Aorta (tissue), 5 donors: ENCODE data around the gene PTPRG. TPM values are rescaled to one million over a fixed set of nuclear protein-coding genes. Genes with fewer than 3 reads are reported as not detected.
A peak's percentile ranks its signal among the peaks of the same experiment; 100 is the strongest.

Experiments
- ATAC-seq: fragments of 200-7000 bp; cut with Tn5 transposase; one replicate; pipeline ENCODE4 v1.9.1; 2022; ENCODE audit warnings: moderate library complexity; ENCODE audit not compliant: low FRiP score
- DNase-seq, 2 donors: peaks; one replicate each; pipeline ENCODE4 v3.0.0-alpha.2; 2020
- H3K27ac ChIP-seq, 2 donors: one replicate each; pipeline ENCODE4 v1.5.1; 2013; ENCODE audit warnings: low read length in 2 of 2, mild to moderate bottlenecking in 2 of 2, moderate library complexity in 2 of 2, control low read depth in 1 of 2, inconsistent platforms in 1 of 2, low read depth in 1 of 2
- H3K27me3 ChIP-seq, 2 donors: one replicate each; pipeline ENCODE4 v1.6.1; 2013; ENCODE audit warnings: control low read depth in 1 of 2, low read length in 1 of 2, mild to moderate bottlenecking in 1 of 2, moderate library complexity in 1 of 2; ENCODE audit not compliant: insufficient read depth in 2 of 2, control insufficient read depth in 1 of 2
- H3K36me3 ChIP-seq, 2 donors: one replicate each; pipeline ENCODE4 v1.6.1; 2013; ENCODE audit warnings: control low read depth in 1 of 2, low read length in 1 of 2, mild to moderate bottlenecking in 1 of 2; ENCODE audit not compliant: insufficient read depth in 2 of 2, control insufficient read depth in 1 of 2
- H3K4me1 ChIP-seq, 2 donors: one replicate each; pipeline ENCODE4 v1.6.1; 2013; ENCODE audit warnings: low read length in 2 of 2, control low read depth in 1 of 2, mild to moderate bottlenecking in 1 of 2, moderate library complexity in 1 of 2; ENCODE audit not compliant: insufficient read depth in 2 of 2, control insufficient read depth in 1 of 2
- H3K4me3 ChIP-seq, 2 donors: one replicate each; pipeline ENCODE4 v1.5.1; 2013; ENCODE audit warnings: low read length in 2 of 2, control low read depth in 1 of 2, mild to moderate bottlenecking in 1 of 2
- H3K9me3 ChIP-seq: one replicate; pipeline ENCODE4 v1.6.1; 2013; ENCODE audit warnings: mild to moderate bottlenecking, low read length; ENCODE audit not compliant: control insufficient read depth
- WGBS, 2 donors: extraction: QIAGEN DNeasy Blood & Tissue Kit; methylation state at CpG; one replicate each; pipeline ENCODE4 v1.1.7; 2013; 5-methylcytosine and 5-hydroxymethylcytosine counted together
- intact Hi-C, 2 donors: fragments of 100-400 bp; cut with DNase I; formaldehyde crosslinking; loops; one replicate each; pipeline versions ENCODE4 v1.14.2 to v1.15.0; 2022
- polyA plus RNA-seq, 2 donors: library from polyadenylated mRNA; stranded (reverse); fragments of 200-250 nt; gene quantifications; one replicate each; pipeline ENCODE4 v1.2.3, GENCODE V29; 2013
- total RNA-seq, 2 donors: library from RNA; stranded (reverse); fragmentation: NEBNext Ultra II Directional; extraction: Animal tissue kit (Norgen Biotek cat#: 25700); gene quantifications; one replicate each; pipeline ENCODE4 v1.2.1, GENCODE V29; 2021
- donor health status: healthy with polysubstance abuse.
- donor health status: Bipolar disorder and iron deficiency.
- donor health status: DM: no; HTN: no; CAD: no.
- donor health status: DM: no; HTN: no; CAD: no.
- donor health status: DM: yes; HTN: yes; CAD: no.

PTPRG gene
- total and polyA plus RNA-seq, 4 donors = 5.3 to 150 (median 52.4) TPM

DNA sequence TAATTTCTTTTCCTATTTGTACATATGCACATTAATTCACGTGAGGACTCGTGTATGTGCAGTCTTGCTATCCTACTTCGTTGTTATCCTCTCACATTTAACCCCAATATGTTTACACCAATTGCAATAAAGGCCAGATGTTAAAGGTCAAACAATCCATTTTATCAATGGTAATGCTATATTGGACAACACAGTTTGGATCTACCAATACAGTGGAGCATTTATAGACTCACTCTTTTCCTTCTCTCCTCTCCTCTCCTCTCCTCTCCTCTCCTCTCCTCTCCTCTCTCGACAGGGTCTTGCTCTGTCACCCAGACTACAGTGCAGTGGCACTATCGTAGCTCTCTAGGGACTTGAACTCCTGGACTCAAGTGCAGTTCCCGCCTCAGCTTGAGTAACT, 324.0 kb downstream of the PTPRG start:
- Histone ChIP-seq H3K9me3 (no peaks in the 10 kb centered on the region), H3K36me3 (no peaks in the 10 kb centered on the region), H3K27ac (no peak overlapping the region), H3K4me1 (peaks cover 0 to 3% of the 10 kb centered on the region in 2 donors), H3K4me3 (no peak overlapping the region), H3K27me3 (no peaks in the 10 kb centered on the region)
- 88 to 93% methylated on average over 5 to 6 of the region's 6 CpGs for WGBS, 2 donors
- DNase-seq (no peak), ATAC-seq (no peak)
- intact Hi-C loops = no loop called here

DNA sequence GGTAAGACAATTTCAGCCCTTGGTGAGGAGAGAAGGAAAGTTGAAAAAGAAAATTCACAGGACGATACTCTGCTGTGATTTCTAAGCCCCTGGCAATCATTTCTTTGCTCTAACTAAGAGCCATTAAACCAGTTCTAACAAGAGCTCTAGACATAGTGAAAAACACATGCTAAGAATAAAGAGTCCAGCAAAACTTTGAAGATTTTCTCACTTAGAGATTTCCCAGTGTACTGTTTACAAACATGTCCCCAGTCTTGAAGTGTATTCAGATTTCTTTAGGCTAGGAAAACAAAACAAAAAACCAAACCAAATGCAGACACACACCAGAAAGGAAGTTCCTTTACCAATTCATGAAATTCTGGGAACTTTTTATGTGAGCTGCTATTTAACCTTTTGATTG, 325.8 kb downstream of the PTPRG start:
- H3K4me3 ChIP-seq = no peak overlapping the region
- 81 to 84% methylated on average over 1 of the region's 1 CpG for WGBS, 2 donors
- H3K36me3 ChIP-seq = no peaks in the 10 kb centered on the region
- H3K27me3 ChIP-seq = no peaks in the 10 kb centered on the region
- DNase-seq (no peak), ATAC-seq (no peak)
- intact Hi-C loops = no loop called here
- H3K4me1 ChIP-seq = peaks cover 0 to 2% of the 10 kb centered on the region in 2 donors
- no peak overlapping the region for H3K27ac ChIP-seq
- H3K9me3 ChIP-seq = no peaks in the 10 kb centered on the region

DNA sequence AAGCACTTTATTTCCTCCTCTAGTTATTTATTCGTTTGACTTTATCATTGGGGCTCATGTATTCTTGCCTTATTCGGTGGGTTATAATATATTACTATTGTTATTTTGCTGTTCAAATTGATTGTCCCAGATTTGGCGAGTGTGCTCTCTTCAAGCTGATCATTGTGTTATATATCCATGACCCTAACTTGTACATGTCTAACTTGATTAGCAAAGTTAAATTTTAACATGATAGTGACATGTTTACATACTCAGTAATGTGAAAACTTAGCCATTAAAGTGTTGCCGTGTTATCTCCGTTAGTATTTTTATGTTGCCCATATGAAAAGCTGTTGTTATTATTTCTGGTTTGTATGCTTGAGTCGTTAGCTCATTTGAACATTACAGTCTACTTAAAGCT, 327.9 kb downstream of the PTPRG start:
- no peak overlapping the region for H3K27ac ChIP-seq
- no peak for ATAC-seq
- no peaks in the 10 kb centered on the region for H3K4me1 ChIP-seq
- H3K9me3 ChIP-seq = no peaks in the 10 kb centered on the region
- no peak overlapping the region for H3K4me3 ChIP-seq
- 79 to 91% methylated on average over 6 of the region's 6 CpGs for WGBS, 2 donors
- H3K27me3 ChIP-seq = no peaks in the 10 kb centered on the region
- no peak for DNase-seq
- intact Hi-C loops = no loop called here
- no peaks in the 10 kb centered on the region for H3K36me3 ChIP-seq

GRCh38 chr3:61890167-61890566, 328.8 kb downstream of the PTPRG start:
- no peaks in the 10 kb centered on the region for H3K9me3 ChIP-seq
- no peak overlapping the region for H3K4me3 ChIP-seq
- intact Hi-C loops = no loop called here
- no peak for ATAC-seq
- no peaks in the 10 kb centered on the region for H3K27me3 ChIP-seq
- no peaks in the 10 kb centered on the region for H3K36me3 ChIP-seq
- H3K27ac ChIP-seq = no peak overlapping the region
- WGBS, 2 donors = 72 to 84% methylated on average over 3 of the region's 3 CpGs
- H3K4me1 ChIP-seq = peaks cover 0 to 7% of the 10 kb centered on the region in 2 donors
- no peak for DNase-seq

- Histone ChIP-seq H3K9me3 (no peaks in the 10 kb centered on the region), H3K27ac (no peak overlapping the region), H3K4me1 (peaks cover 0 to 9% of the 10 kb centered on the region in 2 donors), H3K27me3 (no peaks in the 10 kb centered on the region), H3K36me3 (no peaks in the 10 kb centered on the region), H3K4me3 (no peak overlapping the region)
- WGBS, 2 donors = 90 to 95% methylated on average over 2 of the region's 2 CpGs
- intact Hi-C loops = no loop called here
- ATAC-seq (no peak), DNase-seq (no peak)
Measured at GRCh38 chr3:61890586-61890985, 329.2 kb downstream of the PTPRG start.

GRCh38 chr3:61892891-61893290, 331.5 kb downstream of the PTPRG start:
- intact Hi-C loops = no loop called here
- ATAC-seq (no peak), DNase-seq (no peak)
- Histone ChIP-seq H3K27ac (no peak overlapping the region), H3K36me3 (no peaks in the 10 kb centered on the region), H3K27me3 (no peaks in the 10 kb centered on the region), H3K4me3 (no peak overlapping the region), H3K9me3 (no peaks in the 10 kb centered on the region), H3K4me1 (peaks cover 0 to 9% of the 10 kb centered on the region in 2 donors)
- WGBS, 2 donors = 88 to 89% methylated on average over 4 of the region's 4 CpGs

GRCh38 chr3:61893840-61894566, 332.6 kb downstream of the PTPRG start:
- no peaks in the 10 kb centered on the region for H3K36me3 ChIP-seq
- ATAC-seq (no peak), DNase-seq (no peak)
- peaks cover 0 to 9% of the 10 kb centered on the region in 2 donors for H3K4me1 ChIP-seq
- no peaks in the 10 kb centered on the region for H3K27me3 ChIP-seq
- no peak overlapping the region for H3K4me3 ChIP-seq
- no peak overlapping the region for H3K27ac ChIP-seq
- WGBS, 2 donors = 31 to 39% methylated on average over 5 of the region's 5 CpGs
- no peaks in the 10 kb centered on the region for H3K9me3 ChIP-seq
- intact Hi-C loops = no loop called here

- ATAC-seq (peak; percentile 38), DNase-seq (peak in 1 of 2 donors; percentile 79)
- Histone ChIP-seq H3K27ac (no peak overlapping the region), H3K36me3 (no peaks in the 10 kb centered on the region), H3K9me3 (no peaks in the 10 kb centered on the region), H3K27me3 (no peaks in the 10 kb centered on the region), H3K4me1 (peaks cover 0 to 9% of the 10 kb centered on the region in 2 donors), H3K4me3 (no peak overlapping the region)
- 38 to 43% methylated on average over 7 of the region's 7 CpGs for WGBS, 2 donors
- intact Hi-C loops = no loop called here
Measured at GRCh38 chr3:61894988-61895935, 333.9 kb downstream of the PTPRG start.
